ENCODE results near the gene SLC35A3. TPM values are rescaled to one million over a fixed set of nuclear protein-coding genes. Genes with fewer than 3 reads are reported as not detected.
"Not testable (repeated sequence)": the region's sequence is repeated elsewhere in the genome, so short reads cannot be mapped to it uniquely, and the experiment has no call there.

Gene SLC35A3
- 9.8 TPM for total RNA-seq
- long read RNA-seq, full-length matches to known transcripts = 12 of 14 reads
- long read RNA-seq, partial matches to known transcripts = 0 of 14 reads
- long read RNA-seq, other reads (novel, unspliced or antisense) = 2 of 14 reads

DNA sequence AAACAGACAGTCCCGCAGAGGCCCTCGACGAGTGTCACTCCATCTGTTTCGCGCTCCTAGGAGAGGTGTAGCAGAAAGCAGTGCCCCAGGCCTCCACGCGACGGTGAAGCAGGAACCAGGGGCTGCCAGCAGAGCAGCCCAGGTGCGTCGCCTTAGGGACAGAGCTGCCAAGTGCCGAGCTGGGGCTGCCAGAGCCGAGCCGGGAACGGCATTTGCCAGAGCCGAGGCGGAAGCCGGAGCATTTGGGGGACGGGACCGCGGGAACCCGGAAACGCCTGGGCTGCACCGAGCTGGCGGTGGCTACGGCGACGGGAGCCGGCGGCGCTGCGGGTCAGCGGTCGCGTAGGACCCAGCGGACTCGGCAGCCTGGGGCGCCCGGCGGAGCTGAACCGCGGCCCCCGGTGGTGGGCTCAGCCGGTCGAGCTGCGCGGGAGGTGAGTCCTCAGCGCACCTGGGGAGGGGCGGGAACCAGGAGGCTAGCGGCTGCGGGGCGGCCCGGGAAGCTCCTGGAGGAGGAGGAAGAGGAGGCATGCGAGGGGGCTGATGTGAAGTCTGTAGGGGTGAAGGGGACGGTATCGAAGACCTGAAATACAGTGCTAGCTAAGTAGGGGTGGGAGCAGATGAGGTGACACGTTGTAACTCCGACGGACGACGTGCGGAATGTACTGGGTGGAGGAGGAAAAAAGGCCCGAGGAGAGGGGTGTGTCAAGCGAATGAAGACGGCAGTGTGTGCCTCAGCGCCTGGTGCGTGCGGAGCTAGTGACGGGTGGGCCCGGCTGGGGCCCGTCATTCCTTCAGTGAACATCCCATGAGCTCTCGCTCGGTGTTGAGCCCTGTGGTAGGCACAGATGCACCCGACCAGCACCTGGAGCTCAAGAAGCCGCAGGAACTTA is at the start of gene SLC35A3:
Gene SLC35A3, plus strand, starts transcription at position 268 of the 893 bp plus-strand sequence. CDS start 23,559 bp downstream, outside the sequence.
- DNase-seq (ENCODE audit: low spot score) = peak; percentile 93
- intact Hi-C loops (cut with DNase I) = loop anchor here (2.0 to 5.0 kb wide), 2 partner anchors 67 to 163 kb away; partner anchors contain the start of genes SASS6 and TRMT13

- intact Hi-C loops (cut with DNase I) = no loop called here
- DNase-seq (ENCODE audit: low spot score) = no peak
Observed at GRCh38 chr1:99934801-99935200, 35.0 kb upstream of the SLC35A3 start.

GRCh38 chr1:99935534-99935933 is 34.3 kb upstream of the SLC35A3 start:
- intact Hi-C loops (cut with DNase I) = no loop called here

GRCh38 chr1:99936071-99936470 is 33.7 kb upstream of the SLC35A3 start:
- DNase-seq (ENCODE audit: low spot score) = no peak
- intact Hi-C loops (cut with DNase I) = no loop called here

More at GRCh38 chr1:99935534-99935933, 34.3 kb upstream of the SLC35A3 start:
- no peak for DNase-seq (ENCODE audit: low spot score)

- no peak for DNase-seq (ENCODE audit: low spot score)
- intact Hi-C loops (cut with DNase I) = no loop called here
Observed at GRCh38 chr1:99942723-99943122, 27.1 kb upstream of the SLC35A3 start.

DNA sequence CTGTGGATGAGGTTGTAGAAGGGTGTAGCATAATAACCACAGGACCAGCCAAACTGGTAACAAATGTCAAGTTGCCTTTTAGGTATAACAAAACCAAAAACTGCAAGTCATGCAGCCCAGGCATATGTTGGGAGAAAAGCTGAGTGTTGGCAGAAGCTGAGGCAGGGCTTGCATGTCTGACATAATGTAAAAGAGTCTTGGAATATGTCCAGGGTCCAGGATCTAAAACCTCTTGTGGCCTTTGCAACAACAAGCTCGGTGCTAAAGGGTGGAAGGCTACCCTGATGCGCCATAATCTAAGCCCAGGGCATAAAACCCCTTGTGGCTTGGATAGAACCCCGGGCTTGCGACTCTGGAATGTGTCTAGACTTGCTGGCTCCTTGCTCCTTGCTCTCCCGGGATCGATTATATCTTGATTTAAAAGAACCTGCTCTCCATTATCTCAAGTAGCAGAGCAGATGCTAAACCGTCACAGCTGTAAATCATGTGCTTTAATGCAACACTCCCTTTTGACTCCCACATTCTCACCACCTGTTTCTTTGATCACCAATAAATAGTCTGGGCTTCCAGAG is 26.5 kb upstream of the SLC35A3 start:
- DNase-seq (ENCODE audit: low spot score) = no peak
- intact Hi-C loops (cut with DNase I) = no loop called here

GRCh38 chr1:99944192-99944591 is 25.6 kb upstream of the SLC35A3 start:
- intact Hi-C loops (cut with DNase I) = no loop called here
- no peak for DNase-seq (ENCODE audit: low spot score)

GRCh38 chr1:99945174-99945573 is 24.6 kb upstream of the SLC35A3 start:
- no peak for DNase-seq (ENCODE audit: low spot score)
- intact Hi-C loops (cut with DNase I) = no loop called here

DNA sequence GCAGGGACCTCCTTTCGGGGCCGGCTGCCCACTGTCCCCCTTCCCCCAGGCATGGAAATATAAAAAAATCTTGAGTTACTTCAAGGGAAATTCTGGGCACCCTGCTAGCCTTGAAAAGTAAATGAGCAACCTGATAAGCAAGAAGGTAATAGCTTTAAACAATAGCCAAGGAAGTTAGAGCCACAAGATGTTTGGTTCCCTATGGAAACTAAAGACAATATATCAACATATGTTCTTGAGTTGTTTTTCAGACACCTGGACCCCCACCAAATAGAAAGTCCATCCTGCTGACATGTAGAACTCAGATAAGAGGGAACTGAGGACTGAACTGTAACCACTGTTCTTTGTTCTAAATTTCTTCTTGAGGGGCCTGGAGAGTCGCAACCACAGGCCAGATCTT is 19.3 kb upstream of the SLC35A3 start:
- intact Hi-C loops (cut with DNase I) = no loop called here
- no peak for DNase-seq (ENCODE audit: low spot score)

DNA sequence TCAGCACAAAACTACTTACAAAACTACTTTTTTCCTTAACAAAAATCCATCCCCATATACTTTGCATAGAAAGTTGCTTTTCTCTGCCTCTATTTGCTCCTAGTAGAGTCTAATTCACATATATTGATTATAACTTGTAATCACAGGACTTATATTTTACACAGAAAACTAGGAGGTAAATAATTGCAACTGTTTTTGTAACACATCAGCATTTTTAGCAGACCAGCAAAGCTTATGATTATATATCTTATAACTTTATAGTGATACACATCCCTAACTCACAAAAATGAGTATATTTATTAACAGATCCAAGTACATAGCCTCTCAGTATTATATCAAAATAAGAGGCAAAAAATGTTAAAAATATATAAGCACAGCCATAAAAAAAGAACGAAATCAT is 17.3 kb upstream of the SLC35A3 start:
- no peak for DNase-seq (ENCODE audit: low spot score)
- intact Hi-C loops (cut with DNase I) = no loop called here

DNA sequence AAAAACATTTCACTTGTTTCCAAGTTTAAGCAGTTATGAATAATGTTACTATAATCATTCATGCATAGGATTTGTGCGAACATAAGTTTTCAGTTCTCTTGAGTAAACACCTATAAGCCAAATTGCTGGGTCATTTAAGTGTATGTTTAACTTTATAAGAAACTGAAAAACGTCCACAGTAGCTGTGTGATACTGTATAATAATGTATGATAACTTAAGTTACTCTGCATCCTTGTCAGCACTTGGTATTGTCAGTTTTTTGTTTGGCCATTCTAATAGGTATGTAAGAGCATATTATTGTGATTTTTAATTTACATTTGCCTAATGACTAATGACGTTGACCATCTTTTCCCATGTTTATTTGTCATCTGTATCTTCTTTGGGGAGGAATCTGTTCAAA is 14.4 kb upstream of the SLC35A3 start:
- intact Hi-C loops (cut with DNase I) = no loop called here
- DNase-seq (ENCODE audit: low spot score) = no peak

DNA sequence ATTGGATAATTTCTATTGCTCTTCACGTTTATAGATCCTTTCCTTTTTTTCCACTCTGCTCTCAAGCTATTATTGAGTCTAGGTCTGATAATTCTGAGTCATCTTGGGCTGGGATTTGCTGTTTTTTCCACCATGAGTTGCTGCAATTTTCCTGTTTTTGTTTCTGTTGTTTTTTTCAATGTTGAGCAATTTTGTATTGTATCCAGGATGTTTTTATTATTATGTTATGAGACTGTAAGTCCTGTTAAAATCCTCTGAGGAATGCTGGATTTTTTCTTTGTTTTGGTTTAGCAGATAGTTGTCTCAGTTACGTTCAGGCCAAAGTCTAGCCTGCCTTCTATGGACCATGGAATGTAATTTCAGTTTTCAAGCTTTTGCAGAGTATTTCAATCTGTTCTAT is 13.0 kb upstream of the SLC35A3 start:
- intact Hi-C loops (cut with DNase I) = no loop called here
- no peak for DNase-seq (ENCODE audit: low spot score)

DNA sequence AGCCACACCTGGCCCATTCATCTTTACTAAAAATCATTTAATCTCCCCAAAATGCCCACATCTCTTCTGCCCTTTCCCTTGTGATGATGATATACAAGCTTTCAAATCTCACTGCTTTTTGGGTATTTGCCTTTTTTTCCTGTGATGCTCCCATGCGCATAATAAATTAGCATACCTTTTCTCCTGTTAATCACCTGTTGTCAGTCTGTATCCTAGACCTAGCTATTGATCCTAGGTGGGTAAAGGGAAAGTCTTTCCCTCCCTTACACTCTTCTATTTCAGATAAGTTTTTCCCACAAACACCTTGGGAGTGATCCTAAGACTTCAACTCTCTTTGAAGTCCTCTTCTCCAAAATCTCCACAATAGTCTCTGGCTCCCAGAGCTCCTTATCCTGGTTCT is 12.0 kb upstream of the SLC35A3 start:
- intact Hi-C loops (cut with DNase I) = no loop called here
- DNase-seq (ENCODE audit: low spot score) = no peak

- DNase-seq (ENCODE audit: low spot score); intact Hi-C loops (cut with DNase I): not testable (repeated sequence)
Observed at GRCh38 chr1:99959189-99959705, 10.5 kb upstream of the SLC35A3 start.

- intact Hi-C loops (cut with DNase I); DNase-seq (ENCODE audit: low spot score): not testable (repeated sequence)
Observed at GRCh38 chr1:99960260-99960659, 9.5 kb upstream of the SLC35A3 start.

DNA sequence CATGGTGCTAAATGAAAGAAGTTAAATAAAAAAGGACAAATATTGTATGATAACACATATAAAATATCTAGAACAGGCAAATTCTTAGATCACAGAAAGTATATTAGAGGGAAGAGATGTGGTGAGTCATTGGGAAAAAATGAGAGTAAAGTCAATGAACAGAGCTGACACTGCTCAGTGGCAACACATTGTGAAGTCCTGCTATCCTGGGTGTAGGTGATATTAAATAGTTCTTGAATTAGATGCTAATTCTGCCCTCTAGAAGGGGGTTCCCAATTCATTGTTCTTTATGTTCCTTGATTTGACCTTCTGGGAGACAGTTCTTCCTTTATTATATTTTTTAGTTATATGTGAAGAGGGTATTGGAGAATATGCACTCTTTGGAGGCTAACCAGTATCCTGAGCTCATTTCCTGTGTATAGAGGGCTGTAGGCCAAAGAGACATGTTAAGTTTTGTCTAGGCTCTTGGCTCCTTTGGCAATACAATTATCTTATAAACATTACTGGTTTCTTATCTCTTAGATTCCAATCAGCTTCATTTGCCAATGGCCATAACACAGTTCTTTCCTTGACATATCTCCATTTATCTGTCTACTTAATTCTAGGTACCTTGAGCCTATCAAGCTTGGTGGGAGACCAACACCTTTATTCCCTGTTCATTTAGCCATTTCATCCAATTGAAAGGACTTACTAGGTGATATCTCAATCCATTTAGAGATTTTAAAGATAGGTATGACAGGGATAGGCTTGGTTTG is 6.6 kb upstream of the SLC35A3 start:
- intact Hi-C loops (cut with DNase I) = no loop called here
- DNase-seq (ENCODE audit: low spot score) = no peak

DNA sequence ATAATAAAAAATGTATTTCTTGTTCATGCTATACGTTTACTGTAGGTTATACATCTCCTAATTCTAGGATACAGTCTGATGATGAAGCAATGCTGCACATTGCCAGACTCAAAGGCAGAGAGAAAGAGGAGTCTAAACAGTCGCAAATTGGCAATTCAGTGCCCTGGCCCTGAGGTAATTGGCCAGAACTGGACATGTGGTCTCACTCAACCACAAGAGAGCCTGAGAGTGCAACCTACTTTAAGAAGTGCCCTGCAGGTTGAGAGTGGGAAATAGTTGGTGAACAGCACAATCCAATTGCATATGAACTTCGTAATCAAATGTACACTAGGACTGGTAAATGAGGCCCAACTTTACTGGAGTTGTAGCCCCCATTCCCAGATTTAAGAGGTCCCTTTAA is 5.0 kb upstream of the SLC35A3 start:
- intact Hi-C loops (cut with DNase I) = loop anchor here (5.0 kb wide), 1 partner anchor 72 kb away; a partner anchor contains a TSS

DNA sequence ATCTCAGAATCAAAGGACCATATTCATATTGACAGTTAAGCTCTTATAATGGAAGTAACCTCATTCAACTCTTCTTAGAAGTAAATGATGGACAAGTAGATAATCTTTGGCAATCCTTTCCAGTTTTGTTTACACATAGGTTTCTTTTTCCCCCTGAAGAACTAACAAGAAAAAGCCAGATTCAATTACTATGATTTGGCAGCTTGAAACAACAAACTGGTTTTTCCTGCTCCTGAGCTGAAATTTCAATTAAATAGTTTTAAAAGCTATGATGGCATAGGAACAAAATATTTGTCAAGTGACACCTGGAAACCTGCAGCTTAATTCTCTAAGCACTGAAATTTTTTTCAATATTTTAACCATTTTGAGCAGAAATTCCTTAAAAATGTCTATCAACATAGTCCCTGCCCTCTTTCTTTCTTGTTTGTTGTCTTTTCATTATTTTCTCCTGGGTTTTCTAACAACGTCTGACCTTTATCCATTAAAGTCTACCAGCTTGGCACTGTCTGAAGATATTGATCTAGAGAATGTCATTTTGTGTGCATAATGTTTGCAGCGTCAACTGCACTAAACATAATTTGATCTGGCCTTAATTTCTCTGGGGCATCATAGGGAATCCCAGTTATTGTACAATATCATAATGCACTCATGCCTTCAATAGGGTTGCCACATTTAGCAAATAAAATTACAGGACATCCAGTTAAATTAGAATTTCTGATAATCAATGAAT is 4.0 kb upstream of the SLC35A3 start:
- DNase-seq (ENCODE audit: low spot score) = no peak
- intact Hi-C loops (cut with DNase I) = loop anchor here (5.0 kb wide), 1 partner anchor 71 kb away; a partner anchor contains a TSS

More for the DNA sequence above, 5.0 kb upstream of the SLC35A3 start:
- DNase-seq (ENCODE audit: low spot score) = no peak

- no peak for DNase-seq (ENCODE audit: low spot score)
- intact Hi-C loops (cut with DNase I) = loop anchor here (2.0 to 5.0 kb wide), 2 partner anchors 69 to 165 kb away; partner anchors contain the start of genes SASS6 and TRMT13
Observed at GRCh38 chr1:99968214-99968613, 1.6 kb upstream of the SLC35A3 start.
